Esophagus muscularis mucosa (tissue), 4 donors: ENCODE data around the gene PEX14.

Experiments
- CTCF ChIP-seq, 3 experiments: fragments of 200-600 bp in 2 of 3; fragments of 450-650 bp in 1 of 3; sonication (generic) in 2 of 3; IDR thresholded peaks; one replicate each; pipeline ENCODE4 v1.5.1; 2017 to 2019; ENCODE audit warnings: antibody characterized with exemption in 3 of 3, mild to moderate bottlenecking in 2 of 3, moderate library complexity in 1 of 3
- EP300 ChIP-seq: sonication (generic); formaldehyde crosslinking; IDR thresholded peaks from one replicate; pipeline ENCODE4 v1.6.1; 2017; ENCODE audit warnings: antibody characterized with exemption
- POLR2A ChIP-seq: fragments of 450-650 bp; IDR thresholded peaks from one replicate; pipeline ENCODE4 v1.6.1; 2017; ENCODE audit warnings: antibody characterized with exemption, moderate library complexity, mild to moderate bottlenecking, low read depth
- POLR2AphosphoS5 ChIP-seq, 2 donors: sonication (generic); formaldehyde crosslinking; IDR thresholded peaks; one replicate each; pipeline ENCODE4 v1.6.1; 2017; ENCODE audit warnings: antibody characterized with exemption in 2 of 2

GRCh38 chr1:10431070-10431730 lies 43.5 kb upstream of the PEX14 start:
- TF ChIP-seq POLR2A (no peak), CTCF (IDR thresholded peaks at IDR 0.05) (no peak), EP300 (no peak), POLR2AphosphoS5 (IDR thresholded peaks at IDR 0.05) (no peak)
